ENCODE results near the gene CTDP1. TPM values are rescaled to one million over a fixed set of nuclear protein-coding genes. Genes with fewer than 3 reads are reported as not detected.
"Not testable (repeated sequence)": the region's sequence is repeated elsewhere in the genome, so short reads cannot be mapped to it uniquely, and the experiment has no call there.

CTDP1 gene
- total RNA-seq, 1 donor from 2014 or later, result 23.3 TPM

GRCh38 chr18:79692056-79692455 lies 12.5 kb downstream of the CTDP1 start:
- no peak for DNase-seq (ENCODE audit: extremely low spot score in 2 of 2)
- Histone ChIP-seq H3K4me1 (no peaks in the 10 kb centered on the region), H3K27ac (no peak overlapping the region), H3K4me3 (no peak overlapping the region), H3K9me3 (no peaks in the 10 kb centered on the region), H3K27me3 (no peaks in the 10 kb centered on the region), H3K36me3 (peaks cover 0 to 16% of the 10 kb centered on the region in 2 donors)
- TF ChIP-seq POLR2A (IDR thresholded peaks at IDR 0.05), result no peak
- no peak for TF ChIP-seq POLR2AphosphoS5 (IDR thresholded peaks at IDR 0.05; ENCODE audit: insufficient read depth in 1 of 2, low read depth in 1 of 2)
- no peak for TF ChIP-seq CTCF (IDR thresholded peaks at IDR 0.05)
- intact Hi-C loops (cut with DNase I), result no loop called here

- H3K36me3 ChIP-seq, result peaks cover 0 to 24% of the 10 kb centered on the region in 2 donors
- TF ChIP-seq CTCF (IDR thresholded peaks at IDR 0.05), result no peak
- TF ChIP-seq POLR2A (IDR thresholded peaks at IDR 0.05), result no peak
- no peak for TF ChIP-seq POLR2AphosphoS5 (IDR thresholded peaks at IDR 0.05; ENCODE audit: insufficient read depth in 1 of 2, low read depth in 1 of 2)
- DNase-seq (ENCODE audit: extremely low spot score in 2 of 2), result no peak
- H3K27ac ChIP-seq, result no peak overlapping the region
- intact Hi-C loops (cut with DNase I), result no loop called here
- no peaks in the 10 kb centered on the region for H3K9me3 ChIP-seq
- no peak overlapping the region for H3K4me3 ChIP-seq
- no peaks in the 10 kb centered on the region for H3K27me3 ChIP-seq
- H3K4me1 ChIP-seq, result no peaks in the 10 kb centered on the region
Measured at GRCh38 chr18:79692886-79693285, 13.3 kb downstream of the CTDP1 start.

GRCh38 chr18:79693561-79694205 lies 14.1 kb downstream of the CTDP1 start:
- no peak for TF ChIP-seq POLR2AphosphoS5 (IDR thresholded peaks at IDR 0.05; ENCODE audit: insufficient read depth in 1 of 2, low read depth in 1 of 2)
- no peak for TF ChIP-seq CTCF (IDR thresholded peaks at IDR 0.05)
- TF ChIP-seq POLR2A (IDR thresholded peaks at IDR 0.05), result no peak
- H3K36me3 ChIP-seq, result peaks cover 0 to 32% of the 10 kb centered on the region in 2 donors
- H3K4me3 ChIP-seq, result no peak overlapping the region
- intact Hi-C loops (cut with DNase I), result no loop called here
- H3K27me3 ChIP-seq, result no peaks in the 10 kb centered on the region
- no peaks in the 10 kb centered on the region for H3K4me1 ChIP-seq
- H3K27ac ChIP-seq, result no peak overlapping the region
- no peaks in the 10 kb centered on the region for H3K9me3 ChIP-seq
- DNase-seq (ENCODE audit: extremely low spot score in 2 of 2), result no peak

- DNase-seq (ENCODE audit: extremely low spot score in 2 of 2); H3K27ac ChIP-seq; H3K4me1 ChIP-seq; H3K4me3 ChIP-seq; H3K27me3 ChIP-seq; H3K9me3 ChIP-seq; intact Hi-C loops (cut with DNase I): not testable (repeated sequence)
- H3K36me3 ChIP-seq, result peaks cover 0 to 35% of the 10 kb centered on the region in 2 donors
Measured at GRCh38 chr18:79694206-79694894, 14.7 kb downstream of the CTDP1 start.

GRCh38 chr18:79694895-79695213 lies 15.3 kb downstream of the CTDP1 start:
- no peak for TF ChIP-seq POLR2AphosphoS5 (IDR thresholded peaks at IDR 0.05; ENCODE audit: insufficient read depth in 1 of 2, low read depth in 1 of 2)
- TF ChIP-seq POLR2A (IDR thresholded peaks at IDR 0.05), result no peak
- no peak for TF ChIP-seq CTCF (IDR thresholded peaks at IDR 0.05)
- Histone ChIP-seq H3K36me3 (peaks cover 0 to 35% of the 10 kb centered on the region in 2 donors), H3K27me3 (no peaks in the 10 kb centered on the region), H3K27ac (no peak overlapping the region), H3K4me3 (no peak overlapping the region), H3K9me3 (no peaks in the 10 kb centered on the region), H3K4me1 (no peaks in the 10 kb centered on the region)
- DNase-seq (ENCODE audit: extremely low spot score in 2 of 2), result no peak
- intact Hi-C loops (cut with DNase I), result no loop called here
